SK-N-SH treated with all-trans-retinoic acid at 6 μM for 48 hours (cell line): ENCODE results near the gene NBPF1.
"Not testable (repeated sequence)": the region's sequence is repeated elsewhere in the genome, so short reads cannot be mapped to it uniquely, and the experiment has no call there.

Experiments
- ARNTL ChIP-seq: fragments of 450-650 bp; formaldehyde crosslinking; IDR thresholded peaks from 2 replicates; pipeline ENCODE4 v1.5.0; 2020; ENCODE audit warnings: low read depth, mild to moderate bottlenecking, moderate library complexity, borderline replicate concordance
- OSR1 ChIP-seq: fragments of 250-450 bp; sonication (Bioruptor Pico); IDR thresholded peaks from 2 replicates; pipeline ENCODE4 v1.8.0; 2022; ENCODE audit warnings: moderate library complexity, mild to moderate bottlenecking, inconsistent platforms
- PATZ1 ChIP-seq: fragments of 250-450 bp; sonication (Bioruptor Pico); IDR thresholded peaks from 2 replicates; pipeline ENCODE4 v1.8.0; 2020; ENCODE audit warnings: mild to moderate bottlenecking, moderate library complexity, borderline replicate concordance
- TOX ChIP-seq: fragments of 250-450 bp; sonication (Bioruptor Pico); IDR thresholded peaks from 2 replicates; pipeline ENCODE4 v1.8.0; 2021; ENCODE audit warnings: mild to moderate bottlenecking, moderate library complexity, borderline replicate concordance
- TF ChIP-seq, protein P1 (sequence below): fragments of 250-450 bp; sonication (Bioruptor Pico); IDR thresholded peaks from 2 replicates; pipeline ENCODE4 v1.5.0; 2020; ENCODE audit warnings: mild to moderate bottlenecking, moderate library complexity

DNA sequence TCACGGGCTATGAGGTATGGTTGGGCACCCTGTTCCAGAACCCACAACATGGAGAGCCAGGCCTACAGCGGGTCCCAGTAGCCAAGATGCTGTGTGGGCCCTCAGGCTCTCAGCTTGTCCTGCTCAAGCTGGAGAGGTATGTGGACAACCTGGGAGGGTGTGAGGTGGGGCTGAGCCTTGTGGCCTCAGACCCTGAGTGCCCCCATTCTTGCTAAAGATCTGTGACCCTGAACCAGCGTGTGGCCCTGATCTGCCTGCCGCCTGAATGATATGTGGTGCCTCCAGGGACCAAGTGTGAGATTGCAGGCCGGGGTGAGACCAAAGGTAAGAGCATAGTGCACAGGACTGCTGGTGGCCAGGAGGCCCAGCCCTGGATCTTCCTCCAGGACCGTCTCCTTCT is 36.0 kb upstream of the NBPF1 start:
- TF ChIP-seq, protein P1, sequence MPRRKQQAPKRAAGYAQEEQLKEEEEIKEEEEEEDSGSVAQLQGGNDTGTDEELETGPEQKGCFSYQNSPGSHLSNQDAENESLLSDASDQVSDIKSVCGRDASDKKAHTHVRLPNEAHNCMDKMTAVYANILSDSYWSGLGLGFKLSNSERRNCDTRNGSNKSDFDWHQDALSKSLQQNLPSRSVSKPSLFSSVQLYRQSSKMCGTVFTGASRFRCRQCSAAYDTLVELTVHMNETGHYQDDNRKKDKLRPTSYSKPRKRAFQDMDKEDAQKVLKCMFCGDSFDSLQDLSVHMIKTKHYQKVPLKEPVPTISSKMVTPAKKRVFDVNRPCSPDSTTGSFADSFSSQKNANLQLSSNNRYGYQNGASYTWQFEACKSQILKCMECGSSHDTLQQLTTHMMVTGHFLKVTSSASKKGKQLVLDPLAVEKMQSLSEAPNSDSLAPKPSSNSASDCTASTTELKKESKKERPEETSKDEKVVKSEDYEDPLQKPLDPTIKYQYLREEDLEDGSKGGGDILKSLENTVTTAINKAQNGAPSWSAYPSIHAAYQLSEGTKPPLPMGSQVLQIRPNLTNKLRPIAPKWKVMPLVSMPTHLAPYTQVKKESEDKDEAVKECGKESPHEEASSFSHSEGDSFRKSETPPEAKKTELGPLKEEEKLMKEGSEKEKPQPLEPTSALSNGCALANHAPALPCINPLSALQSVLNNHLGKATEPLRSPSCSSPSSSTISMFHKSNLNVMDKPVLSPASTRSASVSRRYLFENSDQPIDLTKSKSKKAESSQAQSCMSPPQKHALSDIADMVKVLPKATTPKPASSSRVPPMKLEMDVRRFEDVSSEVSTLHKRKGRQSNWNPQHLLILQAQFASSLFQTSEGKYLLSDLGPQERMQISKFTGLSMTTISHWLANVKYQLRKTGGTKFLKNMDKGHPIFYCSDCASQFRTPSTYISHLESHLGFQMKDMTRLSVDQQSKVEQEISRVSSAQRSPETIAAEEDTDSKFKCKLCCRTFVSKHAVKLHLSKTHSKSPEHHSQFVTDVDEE (CRISPR knock-in tag), result not testable (repeated sequence)
- not testable (repeated sequence) for TF ChIP-seq ARNTL, TOX, PATZ1, OSR1 (CRISPR knock-in tag)
